KMS-11 (cell line): ENCODE data around the gene TBC1D9.

Experiments
- H2AFZ ChIP-seq: fragments of 200-600 bp; sonication (generic); 2 replicates; pipeline ENCODE4 v1.6.1; 2016; ENCODE audit warnings: antibody characterized with exemption, mixed run types, low read depth
- H3K27ac ChIP-seq: fragments of 200-600 bp; sonication (generic); 2 replicates; pipeline ENCODE4 v1.6.1; 2016; ENCODE audit warnings: mild to moderate bottlenecking, mixed run types
- H3K27me3 ChIP-seq: fragments of 200-600 bp; sonication (generic); 2 replicates; pipeline ENCODE4 v1.6.1; 2017; ENCODE audit warnings: mild to moderate bottlenecking, low read depth, mixed run types, moderate library complexity; ENCODE audit not compliant: insufficient read depth
- H3K36me3 ChIP-seq: fragments of 200-600 bp; sonication (generic); 2 replicates; pipeline ENCODE4 v1.6.1; 2017; ENCODE audit warnings: mild to moderate bottlenecking, mixed run types; ENCODE audit not compliant: insufficient read depth
- H3K4me1 ChIP-seq: fragments of 200-600 bp; sonication (generic); 2 replicates; pipeline ENCODE4 v1.6.1; 2016; ENCODE audit warnings: mild to moderate bottlenecking, low read depth, mixed run types; ENCODE audit not compliant: poor library complexity, severe bottlenecking
- H3K4me2 ChIP-seq: fragments of 200-600 bp; sonication (generic); 2 replicates; pipeline ENCODE4 v1.7.0; 2016; ENCODE audit warnings: mild to moderate bottlenecking, mixed run types
- H3K4me3 ChIP-seq: fragments of 200-600 bp; sonication (generic); IDR thresholded peaks from 2 replicates; pipeline ENCODE4 v1.6.1; 2017; ENCODE audit warnings: low read depth, low read length, mixed read lengths; ENCODE audit not compliant: insufficient read depth
- H3K79me2 ChIP-seq: fragments of 200-600 bp; sonication (generic); 2 replicates; pipeline ENCODE4 v1.6.1; 2016; ENCODE audit warnings: low read depth, mixed run types; ENCODE audit not compliant: insufficient read depth
- H3K9ac ChIP-seq: fragments of 200-600 bp; sonication (generic); 2 replicates; pipeline ENCODE4 v1.6.1; 2016; ENCODE audit warnings: mild to moderate bottlenecking, mixed run types
- H4K20me1 ChIP-seq: fragments of 200-600 bp; sonication (generic); 2 replicates; pipeline ENCODE4 v1.6.1; 2016; ENCODE audit warnings: mild to moderate bottlenecking, mixed run types; ENCODE audit not compliant: insufficient read depth
- CTCF ChIP-seq: fragments of 200-600 bp; sonication (generic); conservative IDR thresholded peaks from 2 replicates; pipeline ENCODE4 v1.6.1; 2017; ENCODE audit warnings: low read depth, mild to moderate bottlenecking, antibody characterized with exemption, low read length, moderate library complexity, mixed read lengths

The TBC1D9 gene

GRCh38 chr4:140595065-140595464 is 161.1 kb downstream of the TBC1D9 start:
- Histone ChIP-seq H3K27me3 (no peaks in the 10 kb centered on the region), H3K79me2 (no peaks in the 10 kb centered on the region), H3K4me2 (no peak overlapping the region), H3K4me3 (no peak overlapping the region), H3K36me3 (no peaks in the 10 kb centered on the region), H2AFZ (no peak overlapping the region), H3K9ac (no peak overlapping the region), H3K4me1 (no peaks in the 10 kb centered on the region), H3K27ac (no peak overlapping the region), H4K20me1 (no peaks in the 10 kb centered on the region)
- peak; percentile 57 for TF ChIP-seq CTCF

DNA sequence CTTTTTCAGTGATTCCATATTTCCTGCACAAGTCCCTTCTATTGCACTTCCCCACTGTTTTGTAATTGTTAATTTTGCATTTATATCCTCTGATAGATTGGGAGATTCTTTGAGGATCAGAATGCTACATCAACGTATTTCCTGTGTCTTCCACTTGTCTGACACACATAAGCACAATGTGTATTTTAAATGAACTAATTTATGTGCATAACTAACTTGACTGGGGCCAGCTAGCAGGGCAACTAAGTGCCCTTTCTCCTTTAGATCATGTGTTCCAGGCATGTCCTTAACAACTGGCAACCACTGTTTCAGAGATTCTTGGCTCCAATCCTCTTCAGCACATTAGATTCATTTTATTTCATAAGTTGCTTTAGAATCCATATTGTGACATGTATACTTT is 171.7 kb downstream of the TBC1D9 start:
- H3K4me3 ChIP-seq: no peak overlapping the region
- H3K27me3 ChIP-seq: no peaks in the 10 kb centered on the region
- H3K27ac ChIP-seq: no peak overlapping the region
- TF ChIP-seq CTCF: no peak
- no peak overlapping the region for H2AFZ ChIP-seq
- no peaks in the 10 kb centered on the region for H3K4me1 ChIP-seq
- no peaks in the 10 kb centered on the region for H4K20me1 ChIP-seq
- no peak overlapping the region for H3K4me2 ChIP-seq
- no peaks in the 10 kb centered on the region for H3K36me3 ChIP-seq
- H3K9ac ChIP-seq: no peak overlapping the region
- no peaks in the 10 kb centered on the region for H3K79me2 ChIP-seq

GRCh38 chr4:140581078-140581477 is 175.1 kb downstream of the TBC1D9 start:
- H3K4me3 ChIP-seq: no peak overlapping the region
- H3K27me3 ChIP-seq: no peaks in the 10 kb centered on the region
- no peaks in the 10 kb centered on the region for H3K79me2 ChIP-seq
- no peaks in the 10 kb centered on the region for H4K20me1 ChIP-seq
- H3K4me1 ChIP-seq: no peaks in the 10 kb centered on the region
- no peak overlapping the region for H3K4me2 ChIP-seq
- TF ChIP-seq CTCF: no peak
- no peak overlapping the region for H2AFZ ChIP-seq
- no peak overlapping the region for H3K27ac ChIP-seq
- H3K9ac ChIP-seq: no peak overlapping the region
- H3K36me3 ChIP-seq: no peaks in the 10 kb centered on the region

DNA sequence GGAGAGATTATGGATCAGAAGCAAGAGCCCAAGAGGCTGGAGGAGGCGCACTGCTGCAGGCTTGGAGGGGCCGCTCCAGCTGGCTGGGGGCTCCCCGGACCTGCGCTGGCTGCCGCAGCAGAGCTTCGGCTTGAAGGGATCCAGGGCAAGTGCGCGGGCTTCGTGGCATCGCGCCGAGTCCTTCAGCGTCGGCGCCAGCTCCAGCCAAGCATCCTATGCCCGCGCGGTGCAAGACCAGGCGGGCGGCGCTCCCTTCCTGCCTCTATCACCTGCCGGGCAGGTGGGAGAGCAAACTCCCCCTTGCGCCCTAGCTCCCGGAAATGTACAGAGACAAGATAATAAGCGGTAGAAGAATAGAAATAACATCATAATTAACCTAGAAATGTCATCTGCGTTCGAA is 176.9 kb downstream of the TBC1D9 start:
- no peak overlapping the region for H3K27ac ChIP-seq
- no peak overlapping the region for H3K4me2 ChIP-seq
- no peaks in the 10 kb centered on the region for H4K20me1 ChIP-seq
- no peaks in the 10 kb centered on the region for H3K36me3 ChIP-seq
- H3K4me3 ChIP-seq: no peak overlapping the region
- no peaks in the 10 kb centered on the region for H3K79me2 ChIP-seq
- no peak for TF ChIP-seq CTCF
- H3K9ac ChIP-seq: no peak overlapping the region
- H3K27me3 ChIP-seq: no peaks in the 10 kb centered on the region
- H2AFZ ChIP-seq: no peak overlapping the region
- no peaks in the 10 kb centered on the region for H3K4me1 ChIP-seq

DNA sequence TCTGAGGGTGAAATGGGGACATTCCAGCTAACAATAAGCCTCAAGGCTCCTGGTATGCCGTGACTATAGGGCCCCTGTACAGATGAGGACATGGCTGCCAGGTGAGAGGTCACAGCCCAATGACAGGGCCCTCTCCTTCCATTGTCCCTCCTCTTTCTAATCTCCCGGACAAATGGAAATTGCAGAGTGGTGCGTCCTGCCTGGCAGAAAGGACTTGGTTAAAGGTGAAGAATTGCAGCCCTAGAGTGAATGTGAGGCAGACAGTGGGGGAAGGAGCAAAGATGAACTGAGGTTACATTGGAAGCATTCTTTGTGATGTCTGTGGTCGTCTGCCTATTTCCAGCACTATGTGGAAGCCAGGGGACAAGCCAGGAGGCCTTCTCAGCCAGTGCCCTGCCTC is 180.7 kb downstream of the TBC1D9 start:
- TF ChIP-seq CTCF: no peak
- Histone ChIP-seq H3K27ac (no peak overlapping the region), H3K9ac (no peak overlapping the region), H3K4me1 (no peaks in the 10 kb centered on the region), H3K36me3 (no peaks in the 10 kb centered on the region), H3K4me3 (no peak overlapping the region), H3K79me2 (no peaks in the 10 kb centered on the region), H3K27me3 (no peaks in the 10 kb centered on the region), H4K20me1 (no peaks in the 10 kb centered on the region), H3K4me2 (no peak overlapping the region), H2AFZ (no peak overlapping the region)
